Smooth muscle cell (in vitro differentiated cells): ENCODE results near the gene HOXC10. TPM values are rescaled to one million over a fixed set of nuclear protein-coding genes. Genes with fewer than 3 reads are reported as not detected.

Source experiments
- DNase-seq: peaks from one replicate; lab custom pipeline; 2025; ENCODE audit not compliant: unreplicated experiment; lab: John Stamatoyannopoulos, UW
- H2AFZ ChIP-seq: fragments of 200-600 bp; sonication (generic); 2 replicates; pipeline ENCODE4 v1.6.0; 2016; ENCODE audit warnings: antibody characterized with exemption, low read depth, mild to moderate bottlenecking
- H3F3A ChIP-seq: fragments of 200-600 bp; sonication (generic); 2 replicates; pipeline ENCODE4 v1.6.0; 2017; ENCODE audit warnings: antibody characterized with exemption, low read depth
- H3K27ac ChIP-seq: fragments of 200-600 bp; sonication (generic); 2 replicates; pipeline ENCODE4 v1.5.1; 2016; ENCODE audit warnings: low read depth, mild to moderate bottlenecking
- H3K27me3 ChIP-seq: fragments of 200-600 bp; sonication (generic); 2 replicates; pipeline ENCODE4 v1.6.1; 2016; ENCODE audit warnings: low read depth, mild to moderate bottlenecking
- H3K36me3 ChIP-seq: fragments of 200-600 bp; sonication (generic); 2 replicates; pipeline ENCODE4 v1.5.1; 2016; ENCODE audit warnings: low read depth
- H3K4me1 ChIP-seq: fragments of 200-600 bp; sonication (generic); 2 replicates; pipeline ENCODE4 v1.5.1; 2016; ENCODE audit warnings: low read depth
- H3K4me2 ChIP-seq: fragments of 200-600 bp; sonication (generic); 2 replicates; pipeline ENCODE4 v1.6.0; 2016; ENCODE audit warnings: mild to moderate bottlenecking
- H3K4me3 ChIP-seq: fragments of 200-600 bp; sonication (generic); 2 replicates; pipeline ENCODE4 v1.5.1; 2016; ENCODE audit warnings: mild to moderate bottlenecking
- H3K79me2 ChIP-seq: fragments of 200-600 bp; sonication (generic); 2 replicates; pipeline ENCODE4 v1.6.0; 2016; ENCODE audit warnings: low read depth, mild to moderate bottlenecking
- H3K9ac ChIP-seq: fragments of 200-600 bp; sonication (generic); 2 replicates; pipeline ENCODE4 v1.6.0; 2016; ENCODE audit warnings: low read depth
- H3K9me3 ChIP-seq: fragments of 200-600 bp; sonication (generic); replicated peaks from 2 replicates; pipeline ENCODE4 v1.5.1; 2016; ENCODE audit warnings: low read depth
- H4K20me1 ChIP-seq: fragments of 200-600 bp; sonication (generic); 2 replicates; pipeline ENCODE4 v1.6.0; 2016; ENCODE audit warnings: low read depth
- CTCF ChIP-seq: fragments of 200-600 bp; sonication (generic); IDR thresholded peaks from 2 replicates; pipeline ENCODE4 v1.5.1; 2017; ENCODE audit warnings: borderline replicate concordance, mild to moderate bottlenecking, antibody characterized with exemption; ENCODE audit not compliant: insufficient read depth, poor library complexity, severe bottlenecking
- WGBS: methylation state at CpG from one replicate; pipeline ENCODE4 v1.1.7; 2016; ENCODE audit warnings: low lambda C conversion rate; 5-methylcytosine and 5-hydroxymethylcytosine counted together
- polyA plus RNA-seq: library from polyadenylated mRNA; unstranded; fragments of >200 nt; fragmentation: Nextera tagmentation; extraction: Ambion mirVana; gene quantifications from 2 replicates; pipeline ENCODE4 v1.2.1, GENCODE V29; 2016
- total RNA-seq: library from RNA; depleted of rRNA; stranded (reverse); fragments of >200 nt; gene quantifications from 2 replicates; pipeline ENCODE4 v1.2.3, GENCODE V29; 2014

HOXC10 gene
- total and polyA plus RNA-seq, 2 experiments from 2014 or later = 0.66 TPM; not detected in 1

DNA sequence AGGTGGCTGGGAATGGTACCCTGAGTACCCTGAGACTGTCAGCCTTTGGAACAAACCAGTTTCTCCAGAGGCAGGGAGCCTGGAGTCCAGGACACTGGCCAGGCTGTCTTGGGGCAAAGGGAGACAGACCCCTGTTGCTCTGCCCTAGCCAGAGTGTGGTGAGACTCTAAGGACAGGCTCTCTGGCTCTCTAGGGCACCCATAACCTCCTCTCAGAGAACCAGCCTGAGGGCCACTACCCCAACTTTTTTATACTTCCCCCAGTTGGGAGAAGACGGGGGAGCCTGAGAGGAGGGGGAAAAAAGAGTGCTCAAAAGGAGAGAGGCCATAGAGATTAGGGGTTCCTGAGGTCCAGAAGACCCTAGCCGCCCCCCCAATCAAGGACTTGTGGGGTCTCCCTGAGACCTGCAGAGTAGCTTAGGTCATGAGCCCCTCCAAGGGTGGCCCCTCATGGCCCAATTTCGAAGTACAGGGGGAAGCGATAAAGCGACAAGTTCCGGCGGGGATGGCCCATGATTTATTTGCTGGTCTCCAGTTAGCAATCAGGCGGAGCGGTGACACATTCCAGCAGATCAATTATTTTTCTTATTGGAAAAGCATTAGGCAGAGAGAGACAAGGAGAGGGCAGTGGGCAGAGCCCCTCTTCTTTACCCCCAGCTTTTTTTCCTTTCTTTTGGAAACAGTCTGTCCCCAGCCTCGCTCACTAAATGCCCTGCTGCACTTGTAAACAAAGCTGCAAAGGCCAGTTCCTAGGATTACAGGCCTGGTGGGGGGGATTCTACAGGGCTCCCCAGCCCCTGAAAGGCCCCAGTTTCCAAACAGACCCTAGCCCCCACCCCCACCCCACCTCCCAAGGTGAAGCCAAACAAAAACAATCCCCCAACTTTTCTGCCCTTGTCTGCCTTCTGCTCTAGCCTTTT is 25.4 kb downstream of the HOXC10 start:
- H3K4me3 ChIP-seq = peak overlapping the region; percentile 49
- no peaks in the 10 kb centered on the region for H4K20me1 ChIP-seq
- H3K4me1 ChIP-seq = peaks cover 3% of the 10 kb centered on the region
- H3K9me3 ChIP-seq = no peaks in the 10 kb centered on the region
- H3F3A ChIP-seq = no peaks in the 10 kb centered on the region
- no peak for TF ChIP-seq CTCF
- H3K27me3 ChIP-seq = peaks cover 98% of the 10 kb centered on the region
- no peaks in the 10 kb centered on the region for H3K36me3 ChIP-seq
- H3K27ac ChIP-seq = no peak overlapping the region
- peak overlapping the region; percentile 77 for H3K4me2 ChIP-seq
- 30% methylated on average over 10 of the region's 10 CpGs for WGBS
- no peak for DNase-seq
- H3K79me2 ChIP-seq = no peaks in the 10 kb centered on the region
- no peak overlapping the region for H2AFZ ChIP-seq
- no peak overlapping the region for H3K9ac ChIP-seq

GRCh38 chr12:54010972-54011664 is 26.2 kb downstream of the HOXC10 start:
- no peak for DNase-seq
- Histone ChIP-seq H3K36me3 (no peaks in the 10 kb centered on the region), H3K79me2 (no peaks in the 10 kb centered on the region), H3K4me3 (peak overlapping the region; percentile 49), H3K27ac (no peak overlapping the region), H3K9ac (no peak overlapping the region), H4K20me1 (no peaks in the 10 kb centered on the region), H3K4me2 (peak overlapping the region; percentile 71), H2AFZ (no peak overlapping the region), H3K9me3 (no peaks in the 10 kb centered on the region), H3F3A (no peaks in the 10 kb centered on the region), H3K27me3 (peaks cover 98% of the 10 kb centered on the region), H3K4me1 (peaks cover 3% of the 10 kb centered on the region)
- WGBS = 15% methylated on average over 17 of the region's 17 CpGs
- TF ChIP-seq CTCF = no peak

DNA sequence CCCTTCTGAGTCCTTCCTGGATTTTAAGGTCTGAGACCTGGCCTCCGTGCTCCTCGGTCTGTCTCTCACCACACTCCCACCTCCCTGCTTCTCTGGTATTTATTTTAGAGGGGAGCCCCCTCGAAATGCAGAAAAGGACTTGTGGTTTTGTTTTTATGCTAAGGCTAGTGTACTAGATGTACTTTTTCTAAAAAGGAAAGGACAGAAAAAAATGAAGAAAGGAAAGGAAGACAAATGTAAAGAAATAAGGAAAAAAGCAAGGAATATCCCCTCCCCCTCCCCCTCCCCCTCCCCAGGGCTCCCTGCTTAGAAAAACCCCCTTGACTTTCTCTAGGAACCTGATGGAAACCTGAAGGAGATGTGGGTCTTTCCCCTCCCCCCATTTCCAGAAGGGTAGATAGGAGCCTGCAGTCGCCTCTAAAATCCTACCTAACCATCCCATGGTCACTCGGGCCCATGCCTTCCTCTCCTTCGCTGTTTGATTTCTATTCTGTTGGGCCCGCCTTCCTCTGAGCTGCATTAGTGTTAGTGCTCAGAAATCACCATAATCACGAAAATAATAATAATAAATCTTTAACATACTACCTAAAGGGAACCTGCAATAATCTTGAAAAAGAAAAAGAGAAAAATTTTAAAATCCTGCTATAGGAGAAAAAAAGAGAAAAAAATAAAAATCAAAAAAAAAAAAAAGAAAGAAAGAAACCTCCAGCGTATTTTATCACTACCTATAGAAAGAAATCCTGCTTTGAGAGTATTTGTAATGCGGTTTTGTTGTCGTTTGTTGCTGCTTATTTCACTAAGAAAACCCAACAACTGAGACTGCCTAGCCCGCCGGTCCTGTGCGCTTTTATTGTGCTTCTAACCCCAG is 27.0 kb downstream of the HOXC10 start:
- Histone ChIP-seq H3K4me3 (peak overlapping the region; percentile 49), H3K4me1 (peaks cover 3% of the 10 kb centered on the region), H2AFZ (no peak overlapping the region), H3K9ac (no peak overlapping the region), H3K27me3 (peaks cover 98% of the 10 kb centered on the region), H4K20me1 (no peaks in the 10 kb centered on the region), H3K36me3 (no peaks in the 10 kb centered on the region), H3K9me3 (no peaks in the 10 kb centered on the region), H3F3A (no peaks in the 10 kb centered on the region), H3K27ac (no peak overlapping the region), H3K79me2 (no peaks in the 10 kb centered on the region), H3K4me2 (peak overlapping the region; percentile 71)
- WGBS = 29% methylated on average over 14 of the region's 14 CpGs
- TF ChIP-seq CTCF = no peak
- DNase-seq = no peak
